OCI-M1 (cell line): Measurements from ENCODE around the gene HYAL1.
A peak's percentile ranks its signal among the peaks of the same experiment; 100 is the strongest.
"Not testable (repeated sequence)": the region's sequence is repeated elsewhere in the genome, so short reads cannot be mapped to it uniquely, and the experiment has no call there.

Experiments used
- DNase-seq: peaks from one replicate; lab custom pipeline; 2025; lab: John Stamatoyannopoulos, UW

Gene HYAL1

GRCh38 chr3:50318615-50319014 is 15.2 kb upstream of the HYAL1 start:
- DNase-seq, result no peak

- no peak for DNase-seq
Observed at GRCh38 chr3:50318163-50318562, 14.8 kb upstream of the HYAL1 start.

GRCh38 chr3:50317300-50317699 is 13.9 kb upstream of the HYAL1 start:
- no peak for DNase-seq

GRCh38 chr3:50316657-50317242 is 13.4 kb upstream of the HYAL1 start:
- DNase-seq, result no peak

- no peak for DNase-seq
Observed at GRCh38 chr3:50314816-50315215, 11.4 kb upstream of the HYAL1 start.

- no peak for DNase-seq
Observed at GRCh38 chr3:50314342-50314741, 11.0 kb upstream of the HYAL1 start.

GRCh38 chr3:50312041-50312440 is 8.7 kb upstream of the HYAL1 start:
- not testable (repeated sequence) for DNase-seq

- no peak for DNase-seq
Observed at GRCh38 chr3:50304601-50305000, 1.2 kb upstream of the HYAL1 start.

GRCh38 chr3:50302095-50303012 is 1.0 kb downstream of the HYAL1 start:
- no peak for DNase-seq

- DNase-seq, result no peak
Observed at GRCh38 chr3:50300681-50301254, 2.6 kb downstream of the HYAL1 start.

GRCh38 chr3:50299929-50300680 is 3.3 kb downstream of the HYAL1 start:
- peak; percentile 30 for DNase-seq

- DNase-seq, result no peak
Observed at GRCh38 chr3:50299638-50299928, 3.8 kb downstream of the HYAL1 start.

- peak; percentile 98 for DNase-seq
Observed at GRCh38 chr3:50298836-50299637, 4.3 kb downstream of the HYAL1 start, which contains the start of the genes HYAL3 and NAA80. HYAL3 (minus strand) TSS chr3:50299405; CDS start chr3:50295602, 3,803 bp downstream. NAA80 (minus strand) TSS chr3:50299405; CDS start chr3:50297463, 1,942 bp downstream.

GRCh38 chr3:50297896-50298725 is 5.3 kb downstream of the HYAL1 start:
- DNase-seq, result peak; percentile 35

- DNase-seq, result no peak
Observed at GRCh38 chr3:50297384-50297775, 6.0 kb downstream of the HYAL1 start.

- DNase-seq, result no peak
Observed at GRCh38 chr3:50296721-50297383, 6.5 kb downstream of the HYAL1 start.

GRCh38 chr3:50295553-50296431 is 7.6 kb downstream of the HYAL1 start:
- no peak for DNase-seq

- DNase-seq, result no peak
Observed at GRCh38 chr3:50294492-50295403, 8.6 kb downstream of the HYAL1 start.
